IPS-NIHi7 (cell line): ENCODE data around the gene ANKRD13B.
A peak's percentile ranks its signal among the peaks of the same experiment; 100 is the strongest.

Experiments used
- DNase-seq: peaks from one replicate; pipeline ENCODE4 v3.0.0; 2012; ENCODE audit warnings: mixed read lengths; ENCODE audit errors: extremely low spot score

Gene ANKRD13B

DNA sequence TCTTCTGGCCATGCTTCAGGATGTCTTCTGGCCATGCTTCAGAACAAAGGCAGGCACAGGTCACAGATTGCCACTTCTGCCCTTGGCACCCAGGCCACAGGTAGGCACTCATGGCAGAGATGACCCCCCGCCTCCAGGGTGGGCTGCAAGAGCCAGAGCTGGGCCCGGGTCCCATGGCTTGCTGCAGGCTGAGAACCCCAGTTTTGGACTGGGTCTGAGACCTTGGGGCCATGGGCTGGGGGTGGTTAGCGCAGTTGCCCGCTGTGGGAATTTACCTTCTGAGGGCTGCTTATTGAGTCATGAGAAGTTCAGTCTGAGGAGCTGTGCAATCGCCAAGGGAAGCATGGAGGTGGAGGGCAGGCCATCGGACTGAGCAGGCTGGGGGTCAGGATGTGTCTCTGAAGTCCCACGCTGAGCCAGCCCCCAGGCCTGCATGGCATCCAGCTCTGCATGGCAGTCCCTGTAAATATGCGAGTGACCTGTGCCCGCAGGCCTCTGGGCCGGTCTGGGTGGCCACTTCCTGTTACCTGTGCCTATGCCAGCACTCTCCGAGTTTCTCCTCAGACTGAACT, 1.7 kb downstream of the ANKRD13B start:
- DNase-seq, result no peak

DNA sequence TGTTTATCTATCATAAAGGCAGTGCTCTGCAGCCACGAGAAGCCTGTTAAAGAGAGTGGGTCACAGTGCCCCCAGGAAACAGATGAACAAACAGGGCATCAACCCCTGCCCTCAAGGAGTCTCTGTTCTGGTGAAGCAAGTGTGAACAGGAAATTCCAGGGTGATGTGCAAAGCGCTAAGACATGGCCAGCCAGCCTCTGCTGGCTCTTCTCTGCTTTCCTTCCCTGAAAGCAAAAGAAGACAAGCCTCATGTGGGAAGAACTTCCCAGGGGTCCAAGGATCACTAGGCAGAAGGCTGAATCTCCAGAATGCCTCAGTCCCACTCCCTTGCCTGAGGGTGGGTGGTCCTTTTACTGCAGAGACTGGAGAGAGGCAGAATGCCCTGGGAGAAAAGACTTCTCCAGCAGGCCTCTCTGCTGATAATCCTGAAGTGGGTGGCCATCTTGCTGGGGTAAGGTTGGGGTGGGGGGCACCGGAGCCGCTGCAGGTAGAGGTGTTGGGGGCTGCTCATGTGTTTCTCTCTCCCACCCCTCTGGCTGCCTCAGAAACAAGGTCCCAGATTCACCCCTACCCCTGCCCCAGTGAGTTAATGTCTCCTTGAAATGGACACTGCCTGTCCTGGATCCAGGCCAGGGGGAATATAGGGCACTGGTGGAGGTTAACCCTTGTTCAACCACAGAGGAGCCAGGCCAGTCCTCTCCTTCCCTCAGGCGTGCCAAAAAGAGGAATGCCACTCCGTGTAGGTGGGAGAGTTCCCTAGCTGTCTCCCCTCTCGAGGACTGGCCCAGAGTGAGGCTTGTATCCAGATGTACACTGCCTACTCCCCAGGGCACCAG, 2.4 kb downstream of the ANKRD13B start:
- no peak for DNase-seq

DNA sequence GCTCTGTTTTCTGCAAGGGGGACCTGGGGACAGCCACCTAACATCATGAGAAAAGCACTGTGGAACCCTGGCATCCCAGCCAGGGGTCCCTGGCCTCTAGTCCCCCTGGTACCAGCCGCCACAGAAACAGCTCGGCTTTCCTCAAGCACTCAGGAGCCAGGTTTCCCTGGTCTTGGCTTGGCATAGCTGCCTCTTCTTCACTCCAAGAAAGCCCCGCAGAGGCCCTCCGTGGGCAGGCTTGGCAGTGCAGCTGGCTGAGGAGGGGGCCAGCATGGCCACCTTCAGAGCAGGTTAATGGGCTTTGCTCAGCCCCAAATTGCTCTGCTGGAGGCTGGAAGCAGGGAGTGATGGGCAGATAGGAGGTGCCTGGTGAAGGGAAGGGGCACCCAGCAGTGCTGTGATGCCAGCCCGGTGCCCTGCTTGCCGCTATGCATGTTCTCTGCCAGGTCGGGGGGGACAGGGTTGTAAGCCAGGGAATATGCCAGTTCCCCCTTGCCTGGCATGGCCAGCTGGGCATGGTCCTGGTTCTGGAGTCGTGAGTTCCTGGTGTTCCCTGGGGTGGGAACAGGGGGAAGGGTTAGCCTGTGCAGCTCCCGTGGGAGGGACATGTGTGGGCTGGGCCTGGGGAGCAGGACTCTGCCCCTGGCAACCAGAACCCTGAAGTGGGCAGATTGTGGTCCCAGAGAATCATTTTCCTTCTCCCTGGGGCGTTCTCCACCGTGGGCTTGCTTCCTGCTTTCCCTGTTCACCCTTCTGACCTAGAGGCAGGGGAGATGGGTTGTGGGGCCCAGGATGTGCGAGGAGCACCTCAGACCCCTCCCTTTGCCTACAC, 3.2 kb downstream of the ANKRD13B start:
- no peak for DNase-seq

DNA sequence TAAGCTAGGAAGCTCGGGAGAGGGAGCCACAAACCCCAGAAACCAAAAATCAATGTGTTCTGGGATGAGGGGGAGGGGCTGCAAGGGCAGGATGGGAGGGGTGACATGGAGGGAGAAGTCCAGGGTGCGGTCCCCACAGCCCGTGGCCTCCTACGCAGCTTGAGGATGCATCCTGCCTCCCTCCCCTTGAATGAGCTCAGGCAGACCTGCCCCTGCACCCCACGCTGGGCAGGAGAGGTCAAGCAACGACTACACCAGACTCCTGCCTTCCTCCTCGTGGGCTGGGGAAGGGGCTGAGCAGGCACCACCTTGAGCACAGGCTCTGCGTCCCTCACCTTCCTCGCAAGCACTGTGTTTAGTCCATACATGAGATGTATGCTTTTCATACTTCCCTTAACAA, 3.9 kb downstream of the ANKRD13B start:
- DNase-seq, result no peak

DNA sequence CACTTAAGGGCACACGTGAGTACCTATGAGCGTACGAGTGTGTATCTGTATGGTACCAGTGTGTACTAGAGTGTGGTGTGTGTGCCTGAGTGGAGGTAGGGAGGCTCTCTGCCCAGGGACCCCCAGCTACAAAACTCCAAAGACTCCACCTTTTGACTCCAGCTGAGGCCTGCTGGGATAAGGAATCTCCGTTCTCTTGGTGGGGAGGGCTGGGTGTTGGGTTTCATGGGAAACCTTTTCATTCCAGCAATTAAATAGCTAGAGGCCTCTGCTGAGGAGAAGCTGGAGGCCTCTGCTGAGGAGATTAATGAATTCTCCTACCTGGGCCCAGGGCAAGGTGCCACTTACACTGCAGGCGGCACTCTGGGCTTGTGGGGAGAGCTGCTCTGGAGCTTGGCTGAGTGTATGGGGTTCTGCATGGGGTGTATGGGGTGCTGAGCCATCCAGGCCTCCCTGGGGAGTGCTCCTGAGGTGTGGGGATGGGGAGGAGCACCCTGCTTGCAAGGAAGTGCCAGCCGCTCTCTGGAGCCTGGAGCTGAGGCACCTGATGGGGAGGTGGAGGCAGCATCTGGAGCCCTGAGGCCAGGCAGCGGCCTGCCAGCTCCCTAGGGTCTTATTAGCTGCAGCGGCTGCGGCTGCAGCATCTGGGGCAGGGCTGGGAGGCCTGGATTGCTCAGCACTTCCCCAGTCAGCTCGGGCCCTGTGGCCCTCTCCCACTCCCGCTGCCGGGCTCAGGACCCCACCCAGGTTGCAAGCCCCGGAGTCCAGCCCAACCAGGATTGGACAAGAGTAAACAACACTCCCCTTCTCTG, 4.6 kb downstream of the ANKRD13B start:
- no peak for DNase-seq

DNA sequence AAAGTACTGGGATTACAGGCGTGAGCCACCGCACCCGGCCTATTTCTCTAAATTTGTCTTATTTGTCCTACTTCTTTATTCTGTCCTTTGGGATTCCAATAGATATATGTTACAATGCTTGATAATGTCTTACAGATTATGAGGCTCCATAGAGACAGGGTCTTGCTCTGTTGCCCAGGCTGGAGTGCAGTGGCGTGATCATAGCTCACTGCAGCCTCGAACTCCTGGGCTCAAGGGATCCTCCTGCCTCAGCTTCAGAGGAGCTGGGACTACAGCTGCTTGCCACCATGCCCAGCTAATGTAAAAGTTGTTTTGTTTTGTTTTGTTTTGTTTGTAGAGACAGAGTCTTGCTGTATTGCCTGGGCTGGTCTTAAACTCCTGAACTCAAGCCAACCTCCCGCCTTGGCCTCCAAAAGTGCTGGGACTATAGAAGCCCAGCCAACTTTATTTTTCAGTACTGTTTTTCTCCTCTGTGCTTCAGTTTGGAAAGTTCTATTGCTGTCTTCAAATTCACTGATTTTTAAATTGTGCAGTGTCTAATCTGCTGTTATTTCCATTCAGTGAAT, 10.3 kb downstream of the ANKRD13B start:
- no peak for DNase-seq

DNA sequence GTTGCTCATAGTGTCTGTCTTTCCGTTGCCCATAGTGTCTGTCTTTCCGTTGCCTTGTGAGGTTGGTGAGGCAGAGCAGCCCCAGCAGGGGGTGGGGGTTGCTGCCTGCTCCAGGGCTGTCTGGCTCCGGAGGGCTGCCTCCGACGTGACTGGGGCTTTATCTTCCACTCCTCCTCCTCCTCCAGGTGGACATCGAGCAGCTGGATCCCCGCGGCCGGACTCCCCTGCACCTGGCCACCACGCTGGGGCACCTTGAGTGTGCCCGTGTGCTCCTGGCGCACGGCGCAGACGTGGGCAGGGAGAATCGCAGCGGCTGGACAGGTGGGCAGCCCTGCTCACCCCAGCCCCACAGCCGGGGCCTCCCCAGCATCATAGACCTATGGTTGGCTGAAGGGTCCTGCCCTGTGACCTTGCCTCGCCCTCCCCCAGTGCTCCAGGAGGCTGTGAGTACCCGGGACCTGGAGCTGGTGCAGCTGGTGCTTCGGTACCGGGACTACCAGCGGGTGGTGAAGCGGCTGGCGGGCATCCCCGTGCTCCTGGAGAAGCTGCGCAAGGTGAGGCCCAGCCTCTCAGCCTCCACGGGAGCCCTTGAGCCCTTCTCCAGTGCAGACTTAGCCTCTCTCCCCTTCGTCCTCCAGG, 14.7 kb downstream of the ANKRD13B start:
- no peak for DNase-seq

DNA sequence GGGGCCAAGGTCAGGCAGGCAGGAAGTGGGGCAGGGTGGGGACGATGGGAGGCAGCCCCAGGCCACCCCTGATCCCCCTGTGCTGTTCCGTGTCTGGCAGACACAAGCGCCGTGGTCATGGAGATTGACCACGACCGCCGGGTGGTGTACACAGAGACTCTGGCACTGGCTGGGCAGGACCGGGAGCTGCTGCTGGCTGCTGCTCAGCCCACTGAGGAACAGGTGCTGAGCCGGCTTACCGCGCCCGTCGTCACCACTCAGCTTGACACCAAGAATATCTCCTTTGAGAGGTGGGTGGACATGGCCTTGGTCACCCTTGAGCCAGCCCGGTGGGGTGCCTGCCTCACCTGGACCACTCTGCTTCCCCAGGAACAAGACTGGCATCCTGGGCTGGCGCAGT, 16.1 kb downstream of the ANKRD13B start:
- DNase-seq, result no peak

DNA sequence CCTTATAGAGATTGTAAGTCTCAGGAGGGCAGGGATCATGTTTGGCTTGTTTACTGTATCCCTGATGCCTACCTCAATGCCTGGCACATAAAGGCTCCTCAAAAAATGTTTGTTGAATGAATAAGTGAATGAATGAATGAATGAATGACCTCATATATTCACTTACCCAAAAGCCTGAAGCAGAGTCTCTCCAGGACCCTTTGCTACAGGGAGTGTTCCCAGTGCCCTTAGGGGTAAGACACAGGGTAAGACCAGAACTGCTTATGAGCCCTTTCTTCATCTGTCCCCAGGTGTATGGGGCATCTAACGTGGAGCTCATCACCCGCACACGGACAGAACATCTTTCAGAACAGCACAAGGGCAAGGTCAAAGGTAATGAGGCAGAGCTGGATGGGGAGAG, 17.5 kb downstream of the ANKRD13B start:
- no peak for DNase-seq

DNA sequence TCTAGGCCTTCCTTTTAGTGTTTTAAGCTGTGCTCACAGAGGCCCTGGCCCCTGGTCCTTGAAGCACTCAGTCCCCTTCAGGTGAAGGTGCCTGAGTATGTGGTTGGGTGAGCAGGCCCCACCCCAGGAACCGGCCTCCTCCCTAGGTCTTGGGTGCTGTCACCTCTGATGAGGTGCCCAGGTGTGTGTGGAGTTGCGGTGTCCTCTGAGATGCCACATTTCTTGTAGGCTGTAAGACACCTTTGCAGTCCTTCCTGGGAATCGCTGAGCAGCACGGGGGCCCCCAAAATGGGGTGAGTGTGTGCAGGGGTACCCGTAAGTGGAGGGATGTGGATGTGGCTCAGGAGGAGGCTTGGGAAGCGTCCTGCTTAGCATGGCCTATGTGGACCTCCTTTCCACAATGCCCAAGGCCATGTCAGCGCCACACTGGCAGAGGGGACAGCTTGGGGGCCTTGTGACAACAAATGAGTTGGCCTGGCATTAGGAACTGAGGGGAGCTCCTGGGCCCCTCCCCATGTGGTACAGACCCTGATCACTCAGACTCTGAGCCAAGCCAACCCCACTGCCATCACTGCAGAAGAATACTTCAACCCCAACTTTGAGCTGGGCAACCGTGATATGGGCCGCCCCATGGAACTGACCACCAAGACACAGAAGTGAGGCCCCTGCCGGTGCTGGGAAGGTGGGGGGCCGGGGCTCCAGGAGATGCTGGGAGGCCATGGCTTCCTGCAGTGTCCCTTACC, 18.6 kb downstream of the ANKRD13B start:
- DNase-seq, result no peak

DNA sequence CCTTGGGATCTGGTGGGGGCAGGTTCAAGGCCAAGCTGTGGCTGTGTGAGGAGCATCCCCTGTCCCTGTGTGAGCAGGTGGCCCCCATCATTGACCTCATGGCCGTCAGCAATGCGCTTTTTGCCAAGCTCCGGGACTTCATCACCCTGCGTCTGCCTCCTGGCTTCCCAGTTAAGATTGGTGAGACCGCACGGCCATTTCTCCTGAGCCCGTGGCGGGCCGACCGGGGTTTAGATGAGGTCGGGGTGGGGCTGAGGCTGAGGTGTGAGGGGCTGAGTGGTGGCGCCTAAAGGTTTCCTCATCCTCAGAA, 19.1 kb downstream of the ANKRD13B start:
- DNase-seq, result no peak

DNA sequence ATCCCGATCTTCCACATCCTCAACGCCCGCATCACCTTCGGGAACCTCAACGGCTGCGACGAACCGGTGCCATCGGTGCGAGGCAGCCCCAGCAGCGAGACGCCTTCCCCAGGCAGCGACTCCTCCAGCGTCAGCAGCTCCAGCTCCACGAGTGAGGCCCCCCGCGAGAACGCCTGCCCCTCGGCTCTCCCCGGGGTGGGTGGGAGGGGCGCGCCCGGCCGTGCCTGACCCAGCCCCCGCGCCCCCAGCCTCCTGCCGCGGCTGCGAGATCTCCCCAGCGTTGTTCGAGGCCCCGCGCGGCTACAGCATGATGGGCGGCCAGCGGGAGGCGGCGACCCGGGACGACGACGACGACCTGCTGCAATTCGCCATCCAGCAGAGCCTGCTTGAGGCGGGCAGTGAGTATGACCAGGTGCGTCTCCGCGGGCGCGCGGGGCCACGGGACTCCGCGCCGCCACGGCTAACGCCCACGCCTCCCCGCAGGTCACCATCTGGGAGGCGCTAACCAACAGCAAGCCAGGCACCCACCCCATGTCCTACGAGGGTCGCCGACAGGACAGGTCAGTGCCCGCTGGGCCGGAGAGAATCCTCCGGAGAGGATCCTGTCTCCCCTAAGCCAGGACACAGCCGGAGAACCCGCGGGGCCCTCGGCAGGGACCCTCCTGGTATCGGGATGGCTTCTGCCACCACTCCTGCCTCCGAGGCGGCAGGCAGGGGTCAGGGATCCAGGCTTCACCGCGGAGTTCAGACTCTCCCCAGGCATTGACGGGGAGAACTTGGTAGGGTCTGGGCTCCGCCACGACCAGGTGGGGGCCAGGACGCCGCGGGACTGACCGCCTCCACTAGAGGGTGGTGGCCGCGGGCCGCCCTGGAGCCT, 19.7 kb downstream of the ANKRD13B start:
- no peak for DNase-seq

DNA sequence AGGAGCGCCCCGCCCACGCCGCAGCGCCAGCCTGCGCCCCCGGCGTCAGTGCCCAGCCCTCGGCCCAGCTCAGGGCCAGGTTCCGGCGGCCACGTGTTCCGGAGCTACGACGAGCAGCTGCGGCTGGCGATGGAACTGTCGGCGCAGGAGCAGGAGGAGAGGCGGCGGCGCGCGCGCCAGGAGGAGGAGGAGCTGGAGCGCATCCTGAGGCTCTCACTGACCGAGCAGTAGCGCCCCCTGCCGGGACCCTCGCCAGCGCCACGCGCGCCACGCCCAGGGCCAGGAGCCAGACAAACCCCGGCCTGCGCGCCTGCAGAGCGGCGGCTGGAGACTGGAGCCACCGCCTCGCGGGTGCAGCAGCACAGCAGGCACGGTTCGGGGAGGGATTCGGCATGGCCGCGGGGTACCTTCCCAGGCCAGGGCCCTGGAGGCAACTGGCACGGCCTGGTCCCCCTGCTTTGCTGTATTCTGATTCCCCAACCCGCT, 20.5 kb downstream of the ANKRD13B start:
- peak; percentile 85 for DNase-seq

DNA sequence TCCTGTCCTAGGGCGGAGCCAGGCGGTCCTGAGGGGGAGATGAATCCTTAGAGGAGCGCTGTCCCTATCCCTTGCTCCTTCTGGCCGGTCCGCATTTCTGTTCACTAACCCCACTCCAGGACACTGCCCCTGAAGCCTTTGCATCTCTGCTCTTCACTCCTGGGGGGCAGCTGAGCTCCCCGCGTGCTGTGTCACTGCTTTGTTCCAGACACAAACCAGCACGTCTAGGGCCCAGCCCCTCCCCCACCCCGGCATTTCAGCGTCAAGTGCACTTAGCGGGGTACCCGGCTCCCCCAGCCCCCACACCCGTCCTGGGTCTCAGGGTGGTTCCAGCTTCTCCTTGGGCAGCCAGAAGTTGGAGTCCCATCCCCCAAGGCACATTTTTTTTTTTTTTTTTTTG, 20.9 kb downstream of the ANKRD13B start:
- no peak for DNase-seq

DNA sequence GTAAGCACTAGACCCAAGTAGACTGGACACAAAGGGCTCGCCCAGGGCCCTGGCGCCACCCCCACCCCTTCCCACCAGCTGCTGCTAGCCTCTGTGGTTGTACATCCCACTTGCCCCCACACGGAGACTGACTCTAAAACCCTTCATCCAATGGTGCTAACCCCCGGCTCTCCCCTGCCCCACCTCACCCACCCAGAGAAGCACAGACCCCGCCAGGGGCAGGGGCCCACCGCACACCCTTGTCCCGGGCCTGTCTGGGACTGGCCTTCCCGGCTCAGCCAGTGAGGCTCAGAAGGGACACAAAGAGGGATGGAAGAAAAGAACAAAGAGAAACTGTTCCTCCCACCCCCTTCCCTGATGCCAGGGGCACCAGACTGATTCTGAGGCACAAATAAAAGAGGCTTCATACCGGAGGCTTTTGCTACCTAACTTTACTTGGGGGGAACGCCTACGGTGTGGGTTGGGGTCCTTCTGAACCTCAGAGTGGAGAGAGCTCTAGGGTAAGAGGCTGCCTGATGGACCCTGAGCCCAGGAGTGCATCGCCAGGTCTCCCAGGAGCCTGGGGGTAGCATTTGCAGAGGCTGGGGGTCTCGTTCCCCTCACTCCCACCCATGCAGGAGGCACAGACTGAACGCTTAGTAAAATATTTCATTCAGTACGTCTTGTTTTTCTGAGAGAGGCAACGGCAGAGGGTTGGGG, 21.6 kb downstream of the ANKRD13B start:
- no peak for DNase-seq

DNA sequence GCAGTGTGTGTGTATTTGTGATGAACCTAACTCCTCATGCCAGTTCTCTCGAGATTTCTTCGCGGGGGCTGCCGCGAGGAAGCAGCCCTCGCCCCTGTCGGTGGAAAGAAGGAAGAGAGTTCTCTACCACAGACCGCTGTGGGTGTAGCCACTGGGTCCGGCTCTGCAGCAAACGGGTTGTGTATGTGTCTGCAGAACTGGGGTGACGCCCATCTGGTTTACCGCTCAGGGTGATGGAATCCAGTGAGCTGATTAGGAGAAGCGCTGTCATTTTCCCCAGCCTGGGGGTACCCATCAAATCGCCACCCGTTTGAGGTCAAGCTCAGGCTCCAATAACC, 22.1 kb downstream of the ANKRD13B start:
- no peak for DNase-seq

DNA sequence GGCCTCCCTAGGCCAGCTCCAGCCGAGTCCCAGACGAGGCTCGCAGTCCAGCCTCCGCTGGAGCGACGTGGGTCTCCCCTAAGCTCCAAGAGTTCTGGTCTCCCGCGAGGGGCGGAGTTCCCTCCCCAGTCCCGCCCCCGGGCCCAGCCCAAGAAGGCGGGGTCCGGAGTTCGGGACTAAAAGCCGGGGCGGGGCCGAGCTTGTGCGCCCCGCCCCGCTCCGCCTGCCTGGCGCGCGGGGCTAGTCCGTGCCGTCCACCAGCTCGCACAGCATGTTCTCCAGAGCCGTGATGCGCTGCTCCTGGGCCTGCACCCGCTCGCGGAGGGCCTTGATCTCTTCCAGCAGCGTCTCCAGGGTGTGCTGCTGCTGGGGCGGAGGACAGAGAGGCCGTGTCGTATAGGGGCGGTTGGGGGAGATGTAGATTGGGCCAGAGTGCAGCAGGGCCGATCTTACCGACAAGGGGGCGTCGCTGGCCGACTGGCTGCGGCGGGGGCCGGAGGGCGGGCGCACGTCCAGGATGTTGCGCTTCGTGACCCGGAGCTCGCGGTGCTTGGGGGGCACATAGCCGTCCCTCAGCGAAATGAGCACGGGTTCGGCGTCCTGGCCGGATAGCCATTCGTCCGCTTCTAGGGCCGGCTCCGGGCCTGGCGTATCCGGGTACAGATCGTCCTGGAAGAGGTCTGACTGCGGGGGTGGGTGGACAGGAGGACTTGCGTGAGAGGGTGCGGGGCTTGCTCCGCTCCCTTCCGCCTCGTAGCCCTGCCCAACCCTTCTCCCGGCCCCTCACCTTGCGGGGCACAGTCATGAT, 22.8 kb downstream of the ANKRD13B start:
- peak; percentile 84 for DNase-seq
